ENCODE data around the gene MICALL2.

MICALL2 gene

GRCh38 chr7:1495564-1496242, 36.4 kb upstream of the MICALL2 start:
- TF ChIP-seq EZH2phosphoT487 (IDR thresholded peaks at IDR 0.05; ENCODE audit: borderline replicate concordance, low read length) (no peak), CTCF (IDR thresholded peaks at IDR 0.05; ENCODE audit: low read depth, low read length, poor library complexity, severe bottlenecking) (no peak)
- no peaks in the 10 kb centered on the region for H3K9me3 ChIP-seq (ENCODE audit: control insufficient read depth, insufficient read depth, low read length)
- H4K20me1 ChIP-seq (ENCODE audit: control insufficient read depth, insufficient read depth, low read depth, low read length): peaks cover 13% of the 10 kb centered on the region
- H3K79me2 ChIP-seq (ENCODE audit: control insufficient read depth, low read length): peaks cover 2% of the 10 kb centered on the region
- H3K4me1 ChIP-seq (ENCODE audit: control insufficient read depth, low read length): no peaks in the 10 kb centered on the region
- H3F3A ChIP-seq (ENCODE audit: control insufficient read depth, insufficient read depth): no peaks in the 10 kb centered on the region
- no peak overlapping the region for H3K4me2 ChIP-seq (ENCODE audit: low read length)
- H3K4me3 ChIP-seq (ENCODE audit: low read length): no peak overlapping the region
- H3K27me3 ChIP-seq (ENCODE audit: control insufficient read depth, low read length): no peaks in the 10 kb centered on the region
- H3K27ac ChIP-seq (ENCODE audit: low read depth, low read length): no peak overlapping the region
- no peaks in the 10 kb centered on the region for H3K9me2 ChIP-seq (replicated peaks; ENCODE audit: control insufficient read depth, low read length)
- H3K36me3 ChIP-seq (ENCODE audit: control insufficient read depth, low read length): peaks cover 83% of the 10 kb centered on the region

- no peaks in the 10 kb centered on the region for H3K9me3 ChIP-seq (ENCODE audit: control insufficient read depth, insufficient read depth, low read length)
- H3K4me1 ChIP-seq (ENCODE audit: control insufficient read depth, low read length): no peaks in the 10 kb centered on the region
- H3K27me3 ChIP-seq (ENCODE audit: control insufficient read depth, low read length): no peaks in the 10 kb centered on the region
- no peak overlapping the region for H3K4me2 ChIP-seq (ENCODE audit: low read length)
- H3K79me2 ChIP-seq (ENCODE audit: control insufficient read depth, low read length): no peaks in the 10 kb centered on the region; the same call in 1 of the 2 replicates
- no peaks in the 10 kb centered on the region for H3F3A ChIP-seq (ENCODE audit: control insufficient read depth, insufficient read depth)
- H3K27ac ChIP-seq (ENCODE audit: low read depth, low read length): no peak overlapping the region
- peaks cover 14% of the 10 kb centered on the region for H4K20me1 ChIP-seq (ENCODE audit: control insufficient read depth, insufficient read depth, low read depth, low read length)
- no peak overlapping the region for H3K4me3 ChIP-seq (ENCODE audit: low read length)
- TF ChIP-seq CTCF (IDR thresholded peaks at IDR 0.05; ENCODE audit: low read depth, low read length, poor library complexity, severe bottlenecking) (no peak), EZH2phosphoT487 (IDR thresholded peaks at IDR 0.05; ENCODE audit: borderline replicate concordance, low read length) (no peak)
- H3K9me2 ChIP-seq (replicated peaks; ENCODE audit: control insufficient read depth, low read length): no peaks in the 10 kb centered on the region
- H3K36me3 ChIP-seq (ENCODE audit: control insufficient read depth, low read length): peaks cover 83% of the 10 kb centered on the region
Measured at GRCh38 chr7:1494866-1495563, 35.7 kb upstream of the MICALL2 start.

- H3K79me2 ChIP-seq (ENCODE audit: control insufficient read depth, low read length): no peaks in the 10 kb centered on the region; the same call in 1 of the 2 replicates
- no peak overlapping the region for H3K4me2 ChIP-seq (ENCODE audit: low read length)
- no peak overlapping the region for H3K27ac ChIP-seq (ENCODE audit: low read depth, low read length)
- peaks cover 14% of the 10 kb centered on the region for H4K20me1 ChIP-seq (ENCODE audit: control insufficient read depth, insufficient read depth, low read depth, low read length)
- TF ChIP-seq CTCF (IDR thresholded peaks at IDR 0.05; ENCODE audit: low read depth, low read length, poor library complexity, severe bottlenecking) (no peak), EZH2phosphoT487 (IDR thresholded peaks at IDR 0.05; ENCODE audit: borderline replicate concordance, low read length) (no peak)
- peaks cover 83% of the 10 kb centered on the region for H3K36me3 ChIP-seq (ENCODE audit: control insufficient read depth, low read length)
- no peaks in the 10 kb centered on the region for H3K9me2 ChIP-seq (replicated peaks; ENCODE audit: control insufficient read depth, low read length)
- H3K9me3 ChIP-seq (ENCODE audit: control insufficient read depth, insufficient read depth, low read length): no peaks in the 10 kb centered on the region
- no peaks in the 10 kb centered on the region for H3F3A ChIP-seq (ENCODE audit: control insufficient read depth, insufficient read depth)
- no peaks in the 10 kb centered on the region for H3K4me1 ChIP-seq (ENCODE audit: control insufficient read depth, low read length)
- no peaks in the 10 kb centered on the region for H3K27me3 ChIP-seq (ENCODE audit: control insufficient read depth, low read length)
- H3K4me3 ChIP-seq (ENCODE audit: low read length): no peak overlapping the region
Measured at GRCh38 chr7:1494447-1494846, 35.2 kb upstream of the MICALL2 start.
